ENCODE results near the gene TSPAN11.

The TSPAN11 gene

DNA sequence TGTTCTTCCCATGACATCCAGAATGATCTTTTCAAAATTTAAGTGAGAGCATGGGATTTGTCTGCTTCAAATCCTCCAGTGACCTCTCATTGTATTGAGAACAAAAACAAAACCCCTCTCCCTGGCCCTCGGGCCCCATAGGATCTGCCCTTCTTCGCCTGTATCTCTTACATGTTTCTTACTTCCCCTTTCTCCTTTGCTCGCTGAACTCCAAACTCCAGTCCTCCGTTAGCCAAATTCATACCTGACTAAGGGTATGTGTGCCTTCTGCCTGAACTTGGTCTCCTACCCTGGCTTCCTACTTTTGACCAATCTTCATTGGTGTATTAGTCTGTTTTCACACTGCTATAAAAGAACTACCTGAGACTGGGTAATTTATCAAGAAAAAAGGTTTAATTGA, 13.2 kb upstream of the TSPAN11 start:
- DNase-seq: no peak

- no peak for DNase-seq
These were observed 11.5 kb upstream of the TSPAN11 start for GRCh38 chr12:30914986-30915591.

DNA sequence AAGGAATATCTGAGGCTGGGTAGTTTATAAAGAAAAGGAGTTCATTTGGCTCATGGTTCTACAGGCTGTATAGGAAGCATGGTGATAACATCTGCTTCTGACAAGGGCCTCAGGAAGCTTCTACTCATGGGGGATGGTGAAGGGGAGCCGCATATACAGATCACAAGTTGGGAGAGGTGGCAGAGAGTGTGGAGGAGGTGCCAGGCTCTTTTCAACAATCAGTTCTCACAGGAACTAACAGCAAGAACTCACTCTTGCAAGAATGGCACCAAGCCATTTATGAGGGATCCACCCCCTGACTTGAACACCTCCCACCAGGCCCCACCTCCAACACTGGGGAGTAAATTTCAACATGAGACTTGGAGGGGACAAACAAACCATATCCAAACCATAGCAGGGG, 3.5 kb upstream of the TSPAN11 start:
- DNase-seq: no peak

DNA sequence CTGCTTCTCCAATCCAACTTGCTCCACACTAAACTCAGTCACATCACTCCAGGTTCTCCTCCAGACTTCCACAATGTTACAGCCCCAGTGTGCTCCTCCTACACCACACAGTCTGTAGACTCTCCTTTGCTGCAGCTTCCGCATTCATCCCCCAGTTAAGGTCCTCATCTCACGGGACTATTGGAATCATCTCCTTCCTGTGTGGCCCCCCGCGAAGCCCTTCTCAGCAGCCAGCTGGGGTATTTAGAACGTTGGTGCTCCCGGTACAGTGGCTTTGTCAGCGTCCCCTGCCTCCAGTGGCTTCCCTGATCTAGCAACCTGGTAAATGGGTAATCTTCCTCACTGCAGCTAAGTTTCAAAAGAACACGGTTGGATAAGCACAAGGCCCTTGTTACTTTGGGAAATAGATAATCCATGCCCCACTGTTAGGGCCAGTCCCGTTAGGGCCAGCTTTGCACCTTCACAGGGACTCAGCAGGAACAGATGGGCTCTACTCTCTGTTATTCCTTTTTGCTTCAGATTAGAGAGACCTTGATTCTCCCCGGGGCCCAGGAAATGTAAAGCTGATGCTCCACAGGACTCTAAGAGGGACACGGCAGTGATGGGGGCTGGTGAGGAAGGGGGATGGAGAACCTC, 823 bp upstream of the TSPAN11 start:
- DNase-seq: no peak

- no peak for DNase-seq
These were observed 669 bp downstream of the TSPAN11 start for GRCh38 chr12:30927222-30927611.

DNA sequence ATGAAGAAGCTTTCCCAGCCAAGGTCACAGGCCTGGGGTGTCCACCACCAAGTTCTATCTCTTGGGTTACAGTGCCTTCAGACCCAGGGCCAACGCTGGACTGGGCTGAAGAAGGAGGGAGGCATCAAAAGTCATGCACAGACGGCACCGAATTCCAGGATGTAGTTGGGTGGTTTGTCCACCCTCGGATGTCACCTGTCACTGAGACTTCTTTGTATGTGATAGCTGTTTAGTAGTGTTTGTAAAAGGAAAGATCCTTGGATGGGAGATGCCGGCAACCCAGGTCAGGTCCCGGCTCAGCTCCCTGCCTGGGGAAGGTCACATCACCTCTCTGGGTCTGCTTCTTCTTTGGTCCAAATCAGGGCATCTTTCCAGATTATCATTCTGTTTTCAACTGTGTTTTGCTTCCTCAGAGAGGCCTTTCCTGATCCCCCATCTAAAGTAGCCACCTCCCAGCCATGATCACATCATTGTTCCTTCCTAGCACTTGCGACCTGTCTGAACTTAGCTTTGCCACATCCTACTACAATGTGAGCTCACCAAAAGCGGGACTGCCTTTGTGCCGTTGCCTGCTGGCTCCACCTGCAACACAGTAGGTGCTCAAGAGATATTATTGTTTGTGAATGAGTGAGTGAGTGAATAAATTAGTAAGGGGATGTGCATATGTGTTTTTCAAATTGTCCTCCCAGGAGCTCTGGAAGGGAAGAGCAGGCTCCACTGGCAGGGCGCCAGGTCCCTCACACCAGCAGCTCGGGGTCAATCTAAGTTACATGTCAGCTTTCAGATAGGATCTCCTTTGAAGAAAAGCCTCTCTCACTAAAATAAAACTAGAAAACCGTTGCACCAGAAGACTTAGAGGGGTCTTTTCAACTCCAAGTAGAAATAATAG, 2.1 kb downstream of the TSPAN11 start:
- peak; percentile 53 to 59 for DNase-seq

DNA sequence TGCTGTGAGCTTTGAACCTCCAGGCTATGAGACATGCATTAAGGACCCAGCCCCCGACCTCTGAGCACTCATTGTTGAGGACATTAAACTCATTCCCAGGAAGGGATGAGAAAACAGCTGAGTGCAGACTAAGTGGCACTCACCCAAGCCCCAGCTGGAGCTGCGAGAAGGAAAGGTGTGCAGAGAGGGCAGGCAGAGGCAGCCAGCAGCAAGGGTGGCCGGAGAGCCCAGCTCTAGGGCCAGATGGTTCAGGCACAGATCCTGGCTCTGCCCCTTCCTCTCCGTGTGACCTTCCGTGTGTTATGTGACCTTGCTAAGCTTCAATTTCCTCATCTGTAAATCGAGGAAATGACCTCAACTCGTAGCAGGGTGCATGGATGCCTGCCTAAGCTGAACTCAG, 3.7 kb downstream of the TSPAN11 start:
- peak; percentile 63 to 65 for DNase-seq

- no peak for DNase-seq
These were observed 4.1 kb downstream of the TSPAN11 start for GRCh38 chr12:30930641-30931040.

GRCh38 chr12:30932881-30933280, 6.3 kb downstream of the TSPAN11 start:
- peak; percentile 92 to 93 for DNase-seq

GRCh38 chr12:30934811-30935210, 8.3 kb downstream of the TSPAN11 start:
- DNase-seq: peak; percentile 66 to 79

GRCh38 chr12:30936036-30936435, 9.5 kb downstream of the TSPAN11 start:
- no peak for DNase-seq

- DNase-seq: no peak
These were observed 12.7 kb downstream of the TSPAN11 start for GRCh38 chr12:30939234-30939633.

DNA sequence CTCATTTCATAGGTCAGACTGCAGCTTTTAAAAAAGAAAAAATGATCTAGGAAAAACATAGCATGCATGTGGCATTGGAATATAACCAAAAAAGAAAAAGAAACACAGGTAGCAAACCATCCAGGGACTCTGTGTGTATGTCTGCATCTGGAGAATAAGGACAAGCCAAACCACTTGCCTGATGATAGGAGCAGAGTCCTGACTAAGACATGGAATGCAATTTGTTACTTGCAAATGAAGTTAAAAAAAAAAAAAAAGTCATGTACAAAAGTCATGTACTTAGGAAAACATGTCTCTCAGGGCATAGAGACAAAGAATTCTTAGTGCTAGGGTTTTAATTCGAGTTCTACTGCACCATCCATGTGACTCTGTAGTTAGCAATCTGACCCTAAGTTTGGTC, 15.9 kb downstream of the TSPAN11 start:
- no peak for DNase-seq

DNA sequence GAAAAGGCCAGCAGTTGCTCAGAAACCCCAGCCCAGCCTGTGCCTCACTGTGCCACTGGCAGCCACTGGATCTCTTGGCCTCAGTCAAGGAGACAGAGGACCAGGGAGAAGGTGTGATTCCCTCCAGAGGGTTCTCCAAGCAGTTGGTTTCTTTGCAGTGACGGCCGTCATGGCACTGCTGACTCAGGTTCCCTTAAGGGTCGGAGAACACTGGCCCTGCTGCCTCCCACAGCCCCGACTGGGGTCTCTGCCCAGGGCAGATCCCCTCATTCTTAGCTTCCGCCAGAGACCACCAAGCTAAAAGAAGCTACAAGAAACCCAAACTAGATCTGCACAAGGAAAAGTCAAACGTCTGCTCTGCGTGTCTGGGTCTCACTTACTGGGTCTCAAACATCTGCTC, 16.4 kb downstream of the TSPAN11 start:
- no peak for DNase-seq

- no peak for DNase-seq
These were observed 19.1 kb downstream of the TSPAN11 start for GRCh38 chr12:30945443-30946164.

- DNase-seq: no peak
These were observed 25.5 kb downstream of the TSPAN11 start for GRCh38 chr12:30952015-30952414.

DNA sequence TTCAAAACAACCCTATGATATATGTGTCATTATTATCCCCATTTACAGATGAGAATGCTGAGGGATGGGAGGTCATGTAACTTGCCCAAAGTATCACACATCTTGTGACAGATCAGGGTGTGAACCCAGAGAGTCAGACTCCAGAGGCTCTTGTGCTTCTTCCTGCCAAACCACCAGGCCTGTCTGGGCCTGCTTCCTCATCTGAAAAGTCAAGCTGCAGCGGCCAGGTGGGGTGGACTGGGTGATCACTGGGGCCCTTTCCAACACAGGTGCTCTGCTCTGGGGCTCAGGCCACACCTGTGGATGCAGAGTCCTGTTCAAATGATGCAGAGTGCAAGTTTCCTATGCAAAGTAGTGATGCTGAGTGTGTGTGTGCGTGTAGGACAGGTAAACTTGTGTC, 26.7 kb downstream of the TSPAN11 start:
- DNase-seq: no peak

- DNase-seq: no peak
These were observed 27.6 kb downstream of the TSPAN11 start for GRCh38 chr12:30953951-30954751.

DNA sequence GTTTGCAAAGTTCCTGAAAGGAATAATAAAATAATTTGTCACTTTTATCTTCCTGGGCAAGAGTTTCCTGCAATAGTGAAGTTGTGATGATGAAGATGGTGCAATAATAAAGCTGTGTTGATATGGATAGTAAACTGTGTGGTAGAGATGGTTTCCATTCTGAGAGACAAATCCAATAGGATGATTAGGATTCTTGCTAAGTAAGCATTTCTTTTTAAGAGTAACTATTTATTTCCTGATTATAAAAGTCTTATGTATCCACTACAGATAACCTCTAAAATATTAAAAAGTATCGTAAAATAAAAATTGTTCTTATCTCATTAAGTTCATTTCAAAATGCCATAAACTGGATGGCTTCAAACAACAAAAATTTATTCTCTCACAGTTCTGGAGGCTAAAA, 28.7 kb downstream of the TSPAN11 start:
- no peak for DNase-seq

DNA sequence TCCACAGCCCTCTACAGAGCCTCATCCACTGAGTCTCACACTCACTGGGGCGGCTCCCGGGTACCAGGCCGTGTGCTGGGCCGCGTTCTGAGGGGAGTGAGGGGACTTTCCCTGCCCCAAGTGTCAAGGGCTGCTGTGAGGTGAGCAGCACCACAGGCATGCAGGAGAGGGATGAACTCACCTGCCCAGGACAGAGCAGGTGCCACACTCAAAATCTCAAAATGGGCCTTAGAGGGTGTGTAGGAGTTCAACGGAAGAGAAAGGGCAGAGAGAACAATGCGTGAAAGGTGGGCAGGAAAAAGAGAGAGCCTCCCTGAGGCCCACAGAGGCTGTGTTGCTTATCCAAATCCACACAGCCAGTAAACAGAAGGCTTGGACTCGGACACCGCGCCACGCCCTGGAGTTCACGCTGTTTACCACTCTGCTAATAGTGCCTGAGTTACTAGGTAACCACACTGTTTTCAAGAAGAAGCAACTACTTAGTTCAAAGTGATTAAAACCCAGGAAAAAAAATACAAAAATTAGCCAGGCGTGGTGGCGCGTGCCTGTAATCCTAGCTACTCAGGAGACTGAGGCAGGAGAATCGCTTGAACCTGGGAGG, 32.7 kb downstream of the TSPAN11 start:
- DNase-seq: no peak

DNA sequence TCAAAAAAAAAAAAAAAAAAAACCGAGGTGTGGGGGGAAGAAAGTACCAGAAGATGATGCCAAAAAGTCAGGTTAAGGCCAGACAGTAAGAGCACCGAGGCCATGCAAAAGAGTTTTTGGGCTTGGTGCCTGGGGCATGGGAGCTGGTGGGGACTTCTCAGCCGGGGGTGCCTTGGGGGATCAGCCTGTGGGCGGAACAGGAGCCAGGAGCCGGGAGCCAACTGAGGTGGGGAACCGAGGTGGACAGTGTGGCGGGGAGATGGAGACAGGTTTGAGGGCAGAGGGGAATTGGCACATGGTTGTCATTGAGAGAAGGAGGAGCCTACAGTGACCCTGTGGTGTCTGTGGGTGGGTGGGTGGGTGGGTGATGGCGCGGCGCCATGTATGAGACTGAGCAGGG, 33.2 kb downstream of the TSPAN11 start:
- no peak for DNase-seq

DNA sequence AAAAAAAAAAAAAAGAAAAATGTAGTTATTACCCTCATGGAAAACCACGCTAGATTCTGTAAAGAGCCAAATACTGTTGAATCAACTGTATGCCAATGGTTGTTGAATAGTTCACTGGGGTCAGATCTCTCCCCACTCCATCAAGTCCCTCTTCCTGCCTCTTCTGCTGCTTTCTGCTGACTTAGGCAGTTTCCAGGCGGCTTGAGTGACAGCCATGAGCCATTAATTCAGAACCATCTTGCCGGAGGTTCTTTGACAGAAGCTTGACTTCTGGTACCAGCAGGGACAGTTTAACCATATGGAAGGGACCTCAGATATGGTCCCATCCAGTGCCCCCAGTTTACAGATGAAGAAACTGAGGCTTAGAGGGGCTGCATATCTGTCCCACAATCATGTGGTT, 34.5 kb downstream of the TSPAN11 start:
- no peak for DNase-seq
